Retina (tissue), 1 donor: Measurements from ENCODE around the gene ZNF619.
"Not testable (repeated sequence)": the region's sequence is repeated elsewhere in the genome, so short reads cannot be mapped to it uniquely, and the experiment has no call there.

Source experiments
- DNase-seq: peaks from one replicate; pipeline ENCODE4 v3.0.0-alpha.2; 2016

ZNF619 gene

DNA sequence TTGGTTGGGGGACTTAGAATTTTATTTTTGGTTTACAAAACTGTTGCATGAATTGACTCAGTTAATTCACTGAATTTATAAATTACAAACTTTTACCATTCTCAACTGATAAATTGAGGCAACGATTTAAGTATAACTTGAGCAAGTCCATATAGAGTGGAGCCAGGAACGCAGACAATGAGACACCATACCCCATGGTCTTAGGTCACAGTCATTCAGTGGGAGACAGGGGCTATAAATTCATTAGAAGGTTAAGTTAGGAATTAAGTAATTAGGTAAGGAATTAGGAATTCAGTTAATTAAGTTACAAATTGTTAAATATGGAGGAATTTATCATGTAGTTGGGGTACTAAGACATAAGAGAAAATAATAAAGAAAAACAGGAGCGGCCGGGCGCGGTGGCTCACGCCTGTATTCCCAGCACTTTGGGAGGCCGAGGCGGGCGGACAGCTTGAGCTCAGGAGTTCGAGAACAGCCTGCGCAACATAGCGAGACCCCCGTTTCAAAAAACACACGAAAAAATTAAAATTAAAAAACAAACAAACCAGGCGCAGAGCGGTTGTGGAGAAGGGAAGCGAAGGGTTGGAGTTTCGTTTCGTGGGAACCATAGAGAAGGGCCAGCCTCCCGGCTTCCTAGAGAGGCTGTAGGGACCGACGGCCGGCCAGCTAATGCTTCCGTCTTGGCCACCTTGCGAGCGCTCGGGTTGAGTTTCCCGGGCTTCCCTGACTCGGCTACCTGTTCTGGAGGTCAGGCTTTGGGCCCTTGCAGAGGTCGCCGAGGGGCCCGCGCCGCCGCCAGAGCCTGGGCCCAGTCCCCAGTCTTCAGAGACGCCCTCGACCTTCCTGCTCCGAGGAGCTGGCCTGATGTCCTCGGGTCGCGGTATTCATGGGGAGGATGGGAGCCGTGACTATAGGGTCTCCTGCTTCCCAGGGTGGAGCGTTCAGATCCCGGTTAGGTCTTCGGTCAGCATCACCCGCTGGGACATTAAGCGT, at the start of gene ZNF619:
Gene ZNF619 (plus strand): TSS at position 645 of the 993 bp plus-strand sequence. CDS start 858 bp downstream, outside the sequence.
- DNase-seq = peak; percentile 94

DNA sequence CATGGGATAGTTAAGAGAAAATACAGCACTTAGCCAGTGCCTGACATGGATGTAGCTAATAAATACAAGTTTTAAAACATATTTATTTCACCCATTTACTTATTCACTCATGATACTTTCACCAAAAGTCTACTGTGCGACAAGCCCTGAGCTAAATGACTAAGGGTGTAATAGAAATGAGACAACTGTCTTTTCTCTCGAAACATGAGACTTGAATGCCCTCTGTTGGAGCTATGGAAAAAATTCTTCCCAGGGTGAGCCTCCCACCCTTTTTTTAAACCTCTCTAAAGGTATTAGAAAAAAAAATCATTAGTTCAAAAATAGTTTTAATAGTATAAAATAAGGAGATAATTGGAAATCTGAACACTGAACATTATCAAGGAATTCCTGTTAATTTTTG, 44.1 kb upstream of the ZNF619 start:
- no peak for DNase-seq

- DNase-seq = no peak
Observed at GRCh38 chr3:40437889-40438288, 39.0 kb upstream of the ZNF619 start.

- no peak for DNase-seq
Observed at GRCh38 chr3:40445062-40445461, 31.9 kb upstream of the ZNF619 start.

DNA sequence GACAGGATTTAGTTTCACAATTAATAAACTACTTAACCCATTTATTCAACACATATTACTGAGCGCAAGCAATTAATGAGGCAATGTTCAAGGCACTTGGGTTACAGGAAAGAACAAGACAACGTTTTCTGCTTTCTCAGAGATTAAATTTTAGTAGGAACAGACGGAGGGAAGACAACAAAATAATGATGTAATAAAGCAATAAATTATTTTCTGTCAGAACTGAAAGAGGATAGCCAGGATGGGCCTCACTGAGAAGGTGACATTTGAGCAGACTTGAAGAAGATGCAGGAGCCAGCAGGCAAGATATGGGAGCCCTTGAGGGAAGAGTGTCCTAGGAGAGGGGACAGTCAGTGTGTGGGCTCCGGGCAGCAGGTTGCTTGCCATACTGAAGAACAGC, 31.0 kb upstream of the ZNF619 start:
- DNase-seq = no peak

- DNase-seq = no peak
Observed at GRCh38 chr3:40450438-40450837, 26.5 kb upstream of the ZNF619 start.

GRCh38 chr3:40451551-40451950, 25.4 kb upstream of the ZNF619 start:
- DNase-seq = no peak

DNA sequence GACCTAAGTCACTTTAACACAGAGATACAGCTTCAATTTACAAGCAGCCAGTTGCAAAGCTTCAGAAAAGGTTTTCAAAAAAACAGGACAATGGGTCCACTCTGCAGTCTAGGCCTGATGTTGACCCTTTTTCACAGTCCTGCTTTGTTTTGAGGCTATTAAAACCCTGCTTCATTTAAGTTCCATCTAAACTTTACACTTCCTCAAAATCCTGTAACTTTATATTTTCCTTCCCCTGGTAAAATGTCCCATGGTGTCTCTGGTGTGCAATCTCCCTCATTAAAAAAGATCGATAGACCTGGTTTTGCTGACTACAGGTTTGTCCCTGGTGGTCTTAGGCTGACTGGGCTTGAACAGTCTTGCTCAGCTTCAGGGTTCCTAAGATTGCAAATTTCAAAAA, 24.9 kb upstream of the ZNF619 start:
- DNase-seq = no peak

DNA sequence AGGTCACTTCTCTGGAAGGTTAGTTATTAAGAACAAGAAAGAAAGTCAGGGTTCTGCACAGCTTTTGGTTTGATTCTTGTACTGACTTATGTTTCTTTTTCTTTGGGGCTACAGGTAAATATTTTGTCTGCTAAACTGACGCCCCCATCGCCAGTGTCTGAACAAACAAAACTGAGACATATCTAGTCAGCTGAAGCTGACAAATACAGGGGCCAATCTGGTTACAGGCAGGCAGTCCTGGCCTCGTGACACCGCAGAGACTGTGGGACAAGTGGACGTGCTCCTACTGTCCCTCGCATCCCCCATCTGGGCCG, 24.4 kb upstream of the ZNF619 start:
- no peak for DNase-seq

GRCh38 chr3:40452876-40453730, 23.8 kb upstream of the ZNF619 start:
- DNase-seq = peak; percentile 95

GRCh38 chr3:40453933-40454332, 23.0 kb upstream of the ZNF619 start:
- DNase-seq = no peak

DNA sequence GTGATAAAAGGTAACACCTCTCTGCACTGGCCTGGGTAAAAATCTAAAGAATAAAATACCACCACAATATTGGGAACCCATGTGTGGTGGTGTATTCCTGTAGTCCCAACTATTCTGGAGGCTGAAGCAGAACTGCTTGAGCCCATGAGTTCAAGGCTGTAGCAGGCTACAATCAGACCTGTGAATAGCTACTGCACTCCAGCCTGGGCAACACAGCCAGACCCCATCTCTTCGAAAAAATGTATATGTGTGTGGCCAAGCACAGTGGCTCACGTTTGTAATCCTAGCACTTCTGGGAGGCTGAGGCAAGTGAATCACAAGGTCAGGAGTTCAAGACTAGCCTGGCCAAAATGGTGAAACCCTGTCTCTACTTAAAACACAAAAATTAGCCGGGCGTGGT, 21.6 kb upstream of the ZNF619 start:
- no peak for DNase-seq

DNA sequence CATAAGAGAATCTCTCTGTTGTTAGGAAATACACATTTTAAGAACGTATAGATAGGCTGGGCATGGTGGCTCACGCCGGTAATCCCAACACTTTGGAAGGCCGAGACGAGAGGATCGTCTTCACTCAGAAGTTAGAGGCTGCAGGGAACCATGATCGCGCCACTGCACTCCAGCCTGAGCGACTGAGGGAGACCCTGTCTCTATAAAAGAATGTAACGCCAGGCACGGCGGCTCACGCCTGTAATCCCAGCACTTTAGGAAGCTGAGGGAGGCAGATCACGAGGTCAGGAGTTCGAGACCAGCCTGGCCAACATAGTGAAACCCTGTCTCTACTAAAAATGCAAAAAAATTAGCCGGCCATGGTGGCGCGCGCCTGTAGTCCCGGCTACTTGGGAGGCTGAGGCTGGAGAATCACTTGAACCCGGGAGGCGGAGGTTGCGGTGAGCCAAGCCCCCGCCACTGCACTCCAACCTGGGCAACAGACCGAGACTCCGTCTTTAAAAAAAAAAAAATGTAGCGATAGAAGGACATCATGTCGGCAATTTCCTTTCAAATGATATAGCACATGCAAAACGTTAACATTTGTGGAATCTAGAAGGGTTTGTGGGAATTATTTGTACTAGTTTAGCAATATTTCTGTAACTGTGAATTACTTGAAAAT, 20.5 kb upstream of the ZNF619 start:
- no peak for DNase-seq

DNA sequence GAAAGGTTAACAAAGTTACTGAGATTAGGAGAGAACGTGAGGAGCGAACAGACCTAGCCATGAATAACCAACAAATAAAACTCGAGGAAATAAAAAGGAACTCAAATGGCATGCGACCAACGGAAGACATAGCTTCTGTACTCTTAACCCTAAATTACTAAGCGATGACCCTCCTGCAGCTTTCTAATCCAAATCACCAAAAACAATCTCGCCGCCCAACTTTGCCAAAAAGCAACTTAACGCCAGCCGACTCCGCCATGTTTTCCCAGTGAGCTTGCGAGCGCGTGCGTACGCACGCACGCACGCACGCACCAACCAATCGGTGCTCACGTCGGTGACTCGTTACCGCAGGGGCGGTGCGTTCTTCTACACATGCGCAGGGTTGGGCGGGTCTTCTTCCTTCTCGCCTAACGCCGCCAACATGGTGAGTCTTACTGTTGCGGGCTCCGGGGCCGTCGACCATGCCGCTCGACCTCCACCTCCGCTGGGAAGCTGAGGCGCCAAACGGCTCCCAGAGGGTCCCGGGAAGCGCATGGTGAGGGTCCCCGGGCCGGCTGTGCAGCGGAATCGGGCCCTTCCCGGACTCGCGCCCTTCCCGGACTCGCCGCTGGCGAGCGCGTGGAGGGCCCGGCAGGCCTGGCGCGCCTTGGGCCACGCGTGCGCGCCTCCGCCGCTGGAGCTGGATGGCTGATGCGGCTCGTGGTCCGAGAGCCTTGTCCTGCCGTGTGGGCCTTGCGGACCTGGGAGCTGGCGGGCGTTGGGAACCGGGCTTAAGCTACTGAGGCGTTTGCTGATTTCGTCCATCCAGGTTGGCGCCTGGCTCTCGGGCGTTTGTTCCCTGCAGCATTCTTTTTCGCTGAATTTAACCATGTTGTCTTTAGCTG, 19.7 kb upstream of the ZNF619 start, which contains the start of gene RPL14:
Gene RPL14 (plus strand): TSS at position 400 of the 884 bp plus-strand sequence. CDS start 133 bp downstream, at position 533.
- DNase-seq = peak; percentile 96

- no peak for DNase-seq
Observed at GRCh38 chr3:40458473-40458872, 18.4 kb upstream of the ZNF619 start.

DNA sequence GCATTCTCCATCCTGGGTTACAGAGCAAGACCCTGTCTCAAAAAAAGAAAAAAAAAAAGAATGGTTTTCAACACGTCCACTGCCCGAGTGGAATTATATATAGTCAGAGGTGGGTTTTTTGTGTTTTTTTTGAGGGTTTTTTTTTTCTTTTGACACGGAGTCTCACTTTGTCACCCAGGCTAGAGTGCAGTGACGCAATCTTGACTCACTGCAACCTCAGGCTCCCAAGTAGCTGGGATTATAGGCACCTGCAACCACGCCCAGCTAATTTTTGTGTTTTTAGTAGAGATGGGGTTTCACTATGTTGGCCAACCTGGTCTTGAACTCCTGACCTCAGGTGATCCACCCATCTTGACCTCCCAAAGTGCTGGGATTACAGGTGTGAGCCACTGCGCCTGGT, 16.4 kb upstream of the ZNF619 start:
- DNase-seq = not testable (repeated sequence)

DNA sequence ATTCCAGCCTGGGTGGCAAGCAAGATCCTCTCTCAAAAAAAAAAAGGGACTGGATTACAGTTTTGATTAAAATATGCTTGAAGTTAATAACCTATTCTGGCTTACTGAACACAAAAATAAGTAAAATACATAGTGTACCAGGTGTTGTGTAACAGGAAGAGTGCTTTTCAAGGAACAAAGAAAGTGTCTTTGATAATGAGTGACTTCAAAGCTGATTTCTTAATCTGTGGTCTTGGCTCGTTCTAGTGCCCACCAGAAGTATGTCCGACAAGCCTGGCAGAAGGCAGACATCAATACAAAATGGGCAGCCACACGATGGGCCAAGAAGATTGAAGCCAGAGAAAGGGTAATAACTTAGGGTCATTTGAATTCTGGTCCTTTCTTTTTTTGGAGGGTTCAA, 15.8 kb upstream of the ZNF619 start:
- DNase-seq = no peak

GRCh38 chr3:40462838-40463237, 14.1 kb upstream of the ZNF619 start:
- DNase-seq = not testable (repeated sequence)

DNA sequence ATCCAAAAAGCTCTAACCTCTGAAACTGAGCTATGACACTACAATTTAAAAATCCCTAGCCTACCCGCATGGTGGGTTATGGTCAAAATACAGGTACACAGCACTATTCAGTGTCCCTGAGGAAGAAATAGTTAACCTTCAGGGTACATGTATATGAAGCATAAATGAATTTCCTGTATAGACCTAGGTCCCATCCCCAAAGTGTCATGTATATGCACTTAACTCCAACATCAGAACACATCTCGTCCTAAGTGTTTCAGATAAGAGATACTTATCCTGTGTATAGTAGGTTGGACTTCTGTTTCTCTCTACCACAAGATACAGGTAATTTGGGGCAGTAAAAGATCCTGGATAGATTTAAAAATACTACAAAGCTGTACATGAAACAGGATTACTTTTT, 13.3 kb upstream of the ZNF619 start:
- no peak for DNase-seq

GRCh38 chr3:40464339-40465110, 12.4 kb upstream of the ZNF619 start:
- DNase-seq = no peak

DNA sequence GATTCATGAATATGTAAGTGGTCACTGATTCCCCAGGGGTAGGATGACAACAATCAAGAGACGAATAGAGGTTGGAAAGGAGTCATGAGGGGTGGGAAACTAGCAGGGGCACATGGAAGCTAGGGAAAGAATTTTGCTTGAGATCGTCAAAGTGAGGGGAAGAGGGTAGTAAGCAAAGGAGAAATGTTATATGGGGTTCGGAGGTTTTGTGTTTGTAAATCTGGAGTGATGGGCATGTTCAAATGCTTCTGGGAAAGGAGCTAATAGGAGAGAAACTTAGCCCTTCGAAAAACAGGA, 11.9 kb upstream of the ZNF619 start:
- no peak for DNase-seq
